ENCODE results near the gene EIF4E2.

DNA sequence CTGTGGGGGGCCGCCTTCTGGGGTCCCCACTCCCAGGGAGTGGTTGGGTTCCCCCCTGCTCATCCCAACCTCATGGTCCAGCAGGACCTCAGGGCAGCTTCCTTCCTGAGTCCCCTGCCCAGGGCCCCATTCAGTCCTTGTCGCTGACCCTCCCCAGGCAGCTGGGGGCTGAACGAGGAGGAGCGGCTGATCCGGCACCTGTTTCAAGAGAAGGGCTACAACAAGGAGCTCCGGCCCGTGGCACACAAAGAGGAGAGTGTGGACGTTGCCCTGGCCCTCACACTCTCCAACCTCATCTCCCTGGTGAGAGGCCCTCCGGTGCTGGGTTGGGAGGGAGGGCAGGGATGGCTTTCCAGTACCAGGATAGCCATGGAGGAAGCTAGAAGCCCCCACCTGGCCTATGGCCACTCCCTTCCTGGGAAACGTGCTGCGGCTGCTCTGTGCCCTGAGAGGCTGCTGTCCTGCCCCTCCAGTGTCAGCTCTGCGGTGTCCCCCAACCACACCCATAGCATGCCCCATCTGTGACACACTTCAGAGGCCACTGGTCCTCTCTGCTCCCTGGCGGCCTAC lies 24.0 kb upstream of the EIF4E2 start:
- TF ChIP-seq, protein P1, sequence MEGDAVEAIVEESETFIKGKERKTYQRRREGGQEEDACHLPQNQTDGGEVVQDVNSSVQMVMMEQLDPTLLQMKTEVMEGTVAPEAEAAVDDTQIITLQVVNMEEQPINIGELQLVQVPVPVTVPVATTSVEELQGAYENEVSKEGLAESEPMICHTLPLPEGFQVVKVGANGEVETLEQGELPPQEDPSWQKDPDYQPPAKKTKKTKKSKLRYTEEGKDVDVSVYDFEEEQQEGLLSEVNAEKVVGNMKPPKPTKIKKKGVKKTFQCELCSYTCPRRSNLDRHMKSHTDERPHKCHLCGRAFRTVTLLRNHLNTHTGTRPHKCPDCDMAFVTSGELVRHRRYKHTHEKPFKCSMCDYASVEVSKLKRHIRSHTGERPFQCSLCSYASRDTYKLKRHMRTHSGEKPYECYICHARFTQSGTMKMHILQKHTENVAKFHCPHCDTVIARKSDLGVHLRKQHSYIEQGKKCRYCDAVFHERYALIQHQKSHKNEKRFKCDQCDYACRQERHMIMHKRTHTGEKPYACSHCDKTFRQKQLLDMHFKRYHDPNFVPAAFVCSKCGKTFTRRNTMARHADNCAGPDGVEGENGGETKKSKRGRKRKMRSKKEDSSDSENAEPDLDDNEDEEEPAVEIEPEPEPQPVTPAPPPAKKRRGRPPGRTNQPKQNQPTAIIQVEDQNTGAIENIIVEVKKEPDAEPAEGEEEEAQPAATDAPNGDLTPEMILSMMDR (IDR thresholded peaks at IDR 0.05; ENCODE audit: low read depth, low read length): no peak
- no peak for TF ChIP-seq POLR2A (IDR thresholded peaks at IDR 0.05; ENCODE audit: extremely low read depth, insufficient read length)

Measured in NB4 (cell line).